Keratinocyte (primary cell): ENCODE results near the gene LRBA. TPM values are rescaled to one million over a fixed set of nuclear protein-coding genes. Genes with fewer than 3 reads are reported as not detected.
A peak's percentile ranks its signal among the peaks of the same experiment; 100 is the strongest.

Experiments
- DNase-seq: peaks from one replicate; pipeline ENCODE4 v3.0.0-alpha.2; 2011; ENCODE audit warnings: low read depth, missing footprints, low spot score
- FAIRE-seq: peaks from 2 replicates; lab custom pipeline; 2011; peaks lifted over from hg19 to GRCh38; lab: Jason Lieb, UNC
- H2AFZ ChIP-seq: 2 replicates; pipeline ENCODE4 v1.6.0; 2012; ENCODE audit warnings: low read length, control low read depth, inconsistent platforms; ENCODE audit not compliant: control insufficient read depth
- H3K27ac ChIP-seq: 2 replicates; pipeline ENCODE4 v1.5.1; 2011; ENCODE audit warnings: low read length; ENCODE audit not compliant: control insufficient read depth, insufficient read depth
- H3K27me3 ChIP-seq: 3 replicates; pipeline ENCODE4 v1.6.0; 2011; ENCODE audit warnings: low read length; ENCODE audit not compliant: control insufficient read depth, insufficient read depth; ENCODE audit errors: extremely low read depth
- H3K36me3 ChIP-seq, 2 experiments: 2 replicates in 1 of 2; 3 replicates in 1 of 2; pipeline ENCODE4 v1.5.1; 2011; ENCODE audit warnings: low read length in 2 of 2, mild to moderate bottlenecking in 1 of 2; ENCODE audit not compliant: control insufficient read depth in 2 of 2, insufficient read depth in 2 of 2; ENCODE audit errors: extremely low read depth in 1 of 2
- H3K4me1 ChIP-seq: 3 replicates; pipeline ENCODE4 v1.5.1; 2011; ENCODE audit warnings: low read length; ENCODE audit not compliant: control insufficient read depth, insufficient read depth; ENCODE audit errors: extremely low read depth
- H3K4me2 ChIP-seq: 3 replicates; pipeline ENCODE4 v1.6.0; 2011; ENCODE audit warnings: low read depth, low read length; ENCODE audit not compliant: control insufficient read depth, insufficient read depth; ENCODE audit errors: extremely low read depth
- H3K4me3 ChIP-seq, 3 experiments: fragments of 200-600 bp in 1 of 3; sonication (generic) in 1 of 3; 2 replicates in 2 of 3; 3 replicates in 1 of 3; pipeline ENCODE4 v1.5.1; 2011 to 2016; ENCODE audit warnings: low read length in 3 of 3, mild to moderate bottlenecking in 3 of 3, control low read depth in 2 of 3, inconsistent platforms in 1 of 3, low read depth in 1 of 3, mixed read lengths in 1 of 3, mixed run types in 1 of 3, moderate library complexity in 1 of 3; ENCODE audit not compliant: control insufficient read depth in 2 of 3, insufficient read depth in 2 of 3; ENCODE audit errors: extremely low read depth in 1 of 3
- H3K79me2 ChIP-seq: 2 replicates; pipeline ENCODE4 v1.6.0; 2012; ENCODE audit warnings: low read length; ENCODE audit not compliant: control insufficient read depth, insufficient read depth
- H3K9ac ChIP-seq: 3 replicates; pipeline ENCODE4 v1.6.0; 2011; ENCODE audit warnings: low read length; ENCODE audit not compliant: control insufficient read depth, insufficient read depth; ENCODE audit errors: extremely low read depth
- H3K9me1 ChIP-seq: 3 replicates; pipeline ENCODE4 v1.6.0; 2011; ENCODE audit warnings: low read length; ENCODE audit not compliant: control insufficient read depth, insufficient read depth; ENCODE audit errors: extremely low read depth
- H3K9me3 ChIP-seq: 2 replicates; pipeline ENCODE4 v1.5.1; 2012; ENCODE audit warnings: low read depth, low read length; ENCODE audit not compliant: control insufficient read depth
- H4K20me1 ChIP-seq: 3 replicates; pipeline ENCODE4 v1.6.0; 2011; ENCODE audit warnings: low read length; ENCODE audit not compliant: control insufficient read depth, insufficient read depth; ENCODE audit errors: extremely low read depth
- CTCF ChIP-seq, 3 experiments: IDR thresholded peaks in 1 of 3; conservative IDR thresholded peaks in 1 of 3; optimal IDR thresholded peaks in 1 of 3; 2 replicates in 2 of 3; 3 replicates in 1 of 3; pipeline versions ENCODE3 to v1.5.1; 2011; ENCODE audit warnings: low read length in 3 of 3, mild to moderate bottlenecking in 3 of 3, moderate library complexity in 2 of 3, control low read depth in 1 of 3, inconsistent platforms in 1 of 3; ENCODE audit not compliant: insufficient read depth in 2 of 3; ENCODE audit errors: extremely low read depth in 1 of 3
- EZH2 ChIP-seq: IDR thresholded peaks from one replicate; pipeline ENCODE4 v1.6.1; 2012; ENCODE audit warnings: inconsistent platforms, mild to moderate bottlenecking, low read length, moderate library complexity
- dilution Hi-C: fragments of 300-500 bp; cut with MboI; formaldehyde crosslinking; loops from one replicate; pipeline ENCODE4 v1.7.0; 2020; ENCODE audit warnings: low sequenced_read_pairs; ENCODE audit not compliant: extremely low pct_ligation_motif_present
- polyA plus RNA-seq, 5 experiments: library from polyadenylated mRNA; depleted of rRNA in 3 of 5; stranded (reverse) in 3 of 5; stranded (forward) in 1 of 5; unstranded in 1 of 5; fragments of >200 nt; gene quantifications; 1 replicate in 1 of 5; 2 replicates in 3 of 5; 3 replicates in 1 of 5; pipeline versions ENCODE4 v1.2.1 to v1.2.3, GENCODE V29; 2011 to 2012; ENCODE audit warnings: missing spikeins in 2 of 5, low read depth in 1 of 5, low replicate concordance in 1 of 5

Gene LRBA
- polyA plus RNA-seq, 1 donor (not counting 4 experiments of a cell fraction or from before 2014, with no cell fraction given), result 35.6 TPM

- no peak overlapping the region for H3K4me2 ChIP-seq
- no peak overlapping the region for H3K9ac ChIP-seq
- no peaks in the 10 kb centered on the region for H3K36me3 ChIP-seq
- TF ChIP-seq EZH2 (no peak), CTCF (optimal IDR thresholded peaks at IDR 0.05 in 1 of 3, IDR thresholded peaks at IDR 0.05 in 1 of 3, conservative IDR thresholded peaks at IDR 0.05 in 1 of 3; ENCODE audit: extremely low read depth in 1 of 3, insufficient read depth in 2 of 3, low read length in 3 of 3) (no peak)
- no peaks in the 10 kb centered on the region for H3K4me1 ChIP-seq
- no peaks in the 10 kb centered on the region for H3K79me2 ChIP-seq
- H3K9me3 ChIP-seq, result no peaks in the 10 kb centered on the region
- H3K9me1 ChIP-seq, result no peaks in the 10 kb centered on the region
- no peak overlapping the region for H3K4me3 ChIP-seq
- dilution Hi-C loops, result no loop called here
- H4K20me1 ChIP-seq, result no peaks in the 10 kb centered on the region
- no peaks in the 10 kb centered on the region for H3K27me3 ChIP-seq
- DNase-seq (no peak), FAIRE-seq (no peak)
- H3K27ac ChIP-seq, result no peak overlapping the region
- H2AFZ ChIP-seq, result no peak overlapping the region
Measured at GRCh38 chr4:150817804-150818528, 197.1 kb downstream of the LRBA start.

GRCh38 chr4:150817017-150817416 lies 198.1 kb downstream of the LRBA start:
- no peak overlapping the region for H2AFZ ChIP-seq
- no peaks in the 10 kb centered on the region for H3K9me3 ChIP-seq
- H3K36me3 ChIP-seq, result no peaks in the 10 kb centered on the region
- FAIRE-seq, result peak; percentile 23
- H3K79me2 ChIP-seq, result no peaks in the 10 kb centered on the region
- DNase-seq, result no peak
- H3K4me3 ChIP-seq, result no peak overlapping the region
- dilution Hi-C loops, result no loop called here
- no peak for TF ChIP-seq EZH2
- no peaks in the 10 kb centered on the region for H3K27me3 ChIP-seq
- no peak overlapping the region for H3K27ac ChIP-seq
- no peak overlapping the region for H3K4me2 ChIP-seq
- no peaks in the 10 kb centered on the region for H3K4me1 ChIP-seq
- no peaks in the 10 kb centered on the region for H3K9me1 ChIP-seq
- no peaks in the 10 kb centered on the region for H4K20me1 ChIP-seq
- H3K9ac ChIP-seq, result no peak overlapping the region
